Endometrial microvascular endothelial cells (primary cell): Measurements from ENCODE around the gene PTPRB. TPM values are rescaled to one million over a fixed set of nuclear protein-coding genes. Genes with fewer than 3 reads are reported as not detected.

ENCODE experiments used
- in situ Hi-C: cut with HindIII; loops from 2 replicates; pipeline ENCODE4 v1.10.0; 2017; ENCODE audit warnings: low sequenced_read_pairs, low pct_unique_long_range_greater_than_20kb; ENCODE audit errors: inconsistent ontology term
- total RNA-seq: library from RNA; depleted of rRNA; stranded (reverse); fragments of >200 nt; gene quantifications from one replicate; pipeline ENCODE4 v1.2.3, GENCODE V29; 2015; ENCODE audit errors: inconsistent ontology term

PTPRB gene
- total RNA-seq, 1 donor from 2014 or later = 37.1 TPM

DNA sequence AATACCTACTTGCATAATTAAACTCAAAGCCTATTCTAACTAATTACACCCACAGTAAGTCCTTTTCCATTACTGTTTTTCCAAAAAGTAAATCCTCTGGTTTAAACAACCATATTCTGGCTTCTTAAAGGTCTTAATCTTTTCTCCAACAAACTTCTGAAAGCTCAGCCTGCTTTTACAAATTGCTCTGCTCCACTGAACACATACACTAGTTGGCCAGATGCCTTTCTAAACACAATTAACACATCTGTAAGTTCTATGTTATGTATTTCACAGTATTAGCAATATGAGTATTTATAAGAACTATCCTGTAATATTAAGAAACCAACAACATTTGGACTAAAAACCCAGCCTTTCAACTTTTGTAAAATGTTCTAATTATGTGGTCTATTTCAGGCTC is 30.1 kb downstream of the PTPRB start:
- in situ Hi-C loops = no loop called here

DNA sequence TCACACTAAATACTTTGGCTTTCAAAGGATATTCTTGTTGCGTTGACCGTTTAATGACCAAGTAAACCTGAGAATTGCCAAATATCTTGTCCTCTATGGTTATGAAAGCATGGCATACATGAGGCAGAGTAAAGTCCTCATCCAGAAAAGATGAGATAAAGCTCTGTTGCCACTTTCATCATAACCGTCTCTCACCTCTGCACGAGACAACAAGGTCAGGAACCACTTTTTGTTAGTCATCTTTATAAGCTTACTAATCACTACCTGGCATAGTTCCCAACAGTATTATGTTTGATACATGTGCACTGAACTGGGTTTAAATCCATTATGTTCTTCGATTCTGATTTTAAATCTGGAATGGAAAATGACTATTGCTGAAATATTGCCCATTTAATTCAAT is 31.3 kb downstream of the PTPRB start:
- in situ Hi-C loops = no loop called here

- in situ Hi-C loops = no loop called here
These were observed 32.6 kb downstream of the PTPRB start for GRCh38 chr12:70604662-70605061.

DNA sequence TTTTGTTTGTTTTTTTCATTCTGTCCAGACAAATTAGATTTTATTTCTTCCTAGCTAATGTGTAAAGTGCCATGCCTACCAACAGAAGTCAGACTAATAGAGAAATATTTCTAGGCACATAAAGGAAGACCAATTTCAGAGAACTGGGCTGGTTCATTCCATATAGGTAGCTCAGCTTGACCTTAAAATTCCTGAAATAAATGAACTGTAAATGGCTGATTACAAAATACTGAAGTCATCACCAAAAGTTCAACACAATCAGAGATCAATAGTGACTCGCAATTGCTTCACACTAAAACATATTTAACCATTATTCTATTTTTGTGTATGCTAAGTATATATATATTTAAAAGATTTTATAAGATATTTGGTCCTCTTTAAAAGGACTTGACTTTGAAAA is 34.2 kb downstream of the PTPRB start:
- in situ Hi-C loops = no loop called here

- in situ Hi-C loops = no loop called here
These were observed 38.6 kb downstream of the PTPRB start for GRCh38 chr12:70598467-70599193.

GRCh38 chr12:70592664-70593063 is 44.6 kb downstream of the PTPRB start:
- in situ Hi-C loops = no loop called here

DNA sequence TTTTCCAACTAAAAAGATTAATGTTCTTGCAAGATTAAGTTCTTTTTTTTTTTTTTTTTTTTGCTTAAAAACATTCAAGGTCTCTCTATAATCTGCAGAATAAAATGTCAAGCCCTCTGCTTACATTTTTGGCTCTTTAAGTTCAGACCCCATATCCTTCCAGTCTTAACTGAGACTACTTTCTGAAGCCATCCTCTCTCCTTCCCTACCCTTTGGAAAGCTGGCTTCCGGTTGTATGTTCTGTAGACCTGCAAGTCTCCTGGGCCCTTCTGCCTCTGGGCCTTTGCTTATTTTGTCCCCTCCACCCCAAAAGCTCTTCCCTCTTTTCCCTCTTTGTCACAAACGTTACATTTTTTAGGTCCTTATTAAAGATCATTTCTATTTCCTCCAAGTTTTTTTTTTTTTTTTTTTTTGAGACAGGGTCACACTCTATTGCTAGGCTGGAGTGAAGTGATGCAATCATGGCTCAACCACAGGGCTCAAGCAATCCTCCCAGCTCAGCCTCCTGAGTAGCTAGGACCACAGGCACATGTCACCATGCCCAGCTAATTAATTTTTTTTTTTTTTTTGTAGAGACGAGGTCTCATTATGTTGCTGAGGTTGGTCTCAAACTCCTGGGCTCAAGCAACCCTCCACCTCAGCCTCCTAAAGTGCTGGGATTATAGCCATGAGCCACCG is 46.5 kb downstream of the PTPRB start:
- in situ Hi-C loops = no loop called here

GRCh38 chr12:70590051-70590450 is 47.2 kb downstream of the PTPRB start:
- in situ Hi-C loops = no loop called here

- in situ Hi-C loops = no loop called here
These were observed 52.9 kb downstream of the PTPRB start for GRCh38 chr12:70584332-70584731.

- in situ Hi-C loops = no loop called here
These were observed 54.0 kb downstream of the PTPRB start for GRCh38 chr12:70583251-70583650.

- in situ Hi-C loops = no loop called here
These were observed 56.0 kb downstream of the PTPRB start for GRCh38 chr12:70581208-70581607.

DNA sequence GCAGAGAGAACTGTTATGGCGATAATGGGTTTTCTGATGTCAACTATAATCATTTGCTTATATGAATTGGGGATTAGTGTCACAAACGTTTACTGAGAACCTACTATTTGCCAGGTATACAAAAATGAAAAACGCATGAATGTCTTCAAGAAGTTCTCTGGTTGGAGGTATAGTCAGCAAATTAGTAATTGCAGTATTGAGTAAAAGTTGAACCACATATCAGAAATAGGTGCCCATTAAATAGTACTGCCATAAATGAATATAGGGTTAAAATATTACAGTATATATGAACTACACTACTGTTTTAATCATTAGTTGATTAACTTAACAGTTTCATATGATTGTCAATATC is 60.0 kb downstream of the PTPRB start:
- in situ Hi-C loops = no loop called here

- in situ Hi-C loops = no loop called here
These were observed 60.6 kb downstream of the PTPRB start for GRCh38 chr12:70576341-70577282.

DNA sequence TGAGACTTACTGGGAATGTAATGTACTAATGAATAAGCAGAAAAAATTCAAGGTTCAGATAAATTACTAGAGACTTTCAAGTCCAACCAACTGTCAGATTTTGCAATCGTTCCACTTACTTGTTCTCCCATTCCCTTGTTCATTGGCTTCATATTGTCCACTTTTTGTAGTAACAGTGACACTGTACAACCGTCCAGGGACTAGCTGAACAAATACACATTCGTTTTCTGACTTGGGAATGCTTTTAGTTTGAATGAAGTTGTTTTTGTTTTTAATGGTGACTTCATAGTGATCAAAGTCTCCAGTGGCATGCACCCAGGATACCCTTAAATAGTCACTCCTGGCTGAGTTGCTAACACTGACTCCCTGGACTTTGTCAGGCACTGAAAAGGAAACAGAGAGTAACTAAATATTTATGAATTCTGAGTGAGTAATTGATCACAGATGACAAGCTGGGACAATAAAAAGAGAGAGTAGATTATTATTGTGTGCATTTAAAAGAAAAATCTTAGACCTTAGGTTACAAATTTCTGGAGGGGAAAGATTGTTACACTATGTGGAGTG is 65.4 kb downstream of the PTPRB start:
- in situ Hi-C loops = no loop called here

DNA sequence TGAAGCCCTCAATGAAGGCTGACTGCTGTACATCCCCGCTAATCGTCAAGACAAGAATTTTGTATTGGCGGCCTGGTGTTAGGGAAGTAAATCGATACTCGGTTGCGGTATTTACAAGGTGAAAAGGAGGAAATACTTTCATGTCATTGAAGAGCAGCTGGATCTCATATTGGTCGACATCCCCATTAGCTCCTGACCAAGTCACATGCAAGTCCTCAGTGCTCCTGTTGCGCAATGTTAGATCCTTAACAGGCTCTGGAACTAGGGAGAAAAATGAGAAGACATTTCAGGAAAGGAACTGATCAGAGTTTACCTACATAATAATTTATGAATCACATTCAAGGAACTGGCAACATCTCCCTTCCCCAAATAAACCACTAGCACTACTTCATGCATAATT is 66.2 kb downstream of the PTPRB start:
- in situ Hi-C loops = no loop called here

DNA sequence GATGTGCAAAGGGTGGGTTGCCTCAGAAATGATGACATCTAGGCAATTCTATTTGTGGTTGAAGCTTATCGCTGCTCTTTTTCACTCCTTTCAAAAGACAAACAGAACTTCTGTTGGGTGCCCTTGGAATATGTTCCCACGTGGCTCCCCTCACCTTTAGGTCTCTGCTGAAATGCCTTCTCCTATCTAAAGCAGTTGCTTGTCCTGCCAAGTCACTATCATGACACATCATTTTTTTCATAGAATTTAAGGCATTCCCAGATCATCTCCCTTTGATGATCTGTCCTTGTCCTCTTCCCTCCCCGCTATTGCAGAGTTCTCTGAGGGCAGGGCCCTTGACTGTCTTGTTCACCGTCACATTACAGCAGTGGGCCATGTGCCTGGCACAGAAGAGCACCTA is 75.7 kb downstream of the PTPRB start:
- in situ Hi-C loops = no loop called here

- in situ Hi-C loops = no loop called here
These were observed 76.6 kb downstream of the PTPRB start for GRCh38 chr12:70560671-70561070.

DNA sequence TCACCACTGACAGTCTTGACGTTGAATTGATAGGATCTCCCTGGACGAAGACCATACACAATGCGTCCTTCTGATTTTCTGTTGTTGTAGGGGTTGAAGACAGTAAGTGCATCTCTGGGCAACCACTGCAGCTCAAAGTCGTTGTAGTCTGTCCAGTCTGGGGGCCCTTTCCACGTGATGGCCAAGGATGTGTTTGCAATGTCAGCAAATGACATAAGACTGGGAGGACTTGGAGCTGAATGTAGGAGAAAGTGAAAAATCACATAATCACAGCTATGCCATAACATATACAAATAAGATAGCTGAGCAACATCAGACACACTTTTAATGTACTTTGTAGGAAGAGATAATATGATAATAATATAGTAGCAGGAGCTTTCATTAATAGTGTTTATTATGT is 77.8 kb downstream of the PTPRB start:
- in situ Hi-C loops = no loop called here

GRCh38 chr12:70557583-70558191 is 79.5 kb downstream of the PTPRB start:
- in situ Hi-C loops = no loop called here
